ENCODE measurements around the gene COL12A1.

COL12A1 gene

DNA sequence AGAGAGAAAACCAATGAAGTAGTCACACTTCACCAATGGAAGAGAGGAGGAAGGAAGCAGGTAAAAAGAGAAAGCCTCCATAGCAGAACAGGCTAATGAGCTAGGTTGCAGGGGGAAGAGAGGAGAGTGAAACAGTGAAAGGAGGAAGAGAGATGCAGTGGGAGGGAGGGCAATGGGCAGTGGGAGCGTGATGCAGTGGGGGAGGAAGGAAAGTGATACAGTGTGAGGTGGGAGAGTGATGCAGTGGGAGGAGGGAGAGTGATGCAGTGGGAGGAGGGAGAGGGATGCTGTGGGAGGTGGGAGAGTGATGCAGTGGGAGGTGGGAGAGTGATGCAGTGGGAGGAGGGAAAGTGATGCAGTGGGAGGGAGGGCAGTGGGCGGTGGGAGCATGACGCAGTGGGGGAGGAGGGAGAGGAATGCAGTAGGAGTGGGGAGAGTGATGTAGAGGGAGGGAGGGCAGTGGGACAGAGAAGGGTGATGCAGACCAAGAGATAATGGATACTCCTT lies 29.7 kb downstream of the COL12A1 start:
- no peak for DNase-seq

- no peak for DNase-seq
Observed at GRCh38 chr6:75171986-75172385, 33.9 kb downstream of the COL12A1 start.

DNA sequence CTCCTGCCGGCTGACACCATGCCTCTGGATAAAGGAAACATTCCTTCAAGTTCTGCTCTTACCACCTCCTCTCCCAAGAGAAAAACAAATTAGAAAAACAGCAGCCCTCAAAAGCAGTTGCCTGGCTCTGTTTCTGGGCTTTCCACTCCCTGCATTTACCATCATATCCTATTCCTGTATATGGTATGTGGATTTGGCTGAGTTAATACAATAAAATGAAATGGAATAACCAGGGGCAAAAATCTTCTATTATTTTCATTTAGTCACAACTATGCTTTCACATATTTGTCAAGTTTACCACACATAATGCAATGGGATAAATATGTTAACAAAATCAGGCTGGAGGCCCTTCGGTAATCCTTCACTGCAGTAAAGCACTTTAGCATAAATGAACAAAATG lies 34.3 kb downstream of the COL12A1 start:
- no peak for DNase-seq

- DNase-seq = no peak
Observed at GRCh38 chr6:75170691-75171560, 34.9 kb downstream of the COL12A1 start.

DNA sequence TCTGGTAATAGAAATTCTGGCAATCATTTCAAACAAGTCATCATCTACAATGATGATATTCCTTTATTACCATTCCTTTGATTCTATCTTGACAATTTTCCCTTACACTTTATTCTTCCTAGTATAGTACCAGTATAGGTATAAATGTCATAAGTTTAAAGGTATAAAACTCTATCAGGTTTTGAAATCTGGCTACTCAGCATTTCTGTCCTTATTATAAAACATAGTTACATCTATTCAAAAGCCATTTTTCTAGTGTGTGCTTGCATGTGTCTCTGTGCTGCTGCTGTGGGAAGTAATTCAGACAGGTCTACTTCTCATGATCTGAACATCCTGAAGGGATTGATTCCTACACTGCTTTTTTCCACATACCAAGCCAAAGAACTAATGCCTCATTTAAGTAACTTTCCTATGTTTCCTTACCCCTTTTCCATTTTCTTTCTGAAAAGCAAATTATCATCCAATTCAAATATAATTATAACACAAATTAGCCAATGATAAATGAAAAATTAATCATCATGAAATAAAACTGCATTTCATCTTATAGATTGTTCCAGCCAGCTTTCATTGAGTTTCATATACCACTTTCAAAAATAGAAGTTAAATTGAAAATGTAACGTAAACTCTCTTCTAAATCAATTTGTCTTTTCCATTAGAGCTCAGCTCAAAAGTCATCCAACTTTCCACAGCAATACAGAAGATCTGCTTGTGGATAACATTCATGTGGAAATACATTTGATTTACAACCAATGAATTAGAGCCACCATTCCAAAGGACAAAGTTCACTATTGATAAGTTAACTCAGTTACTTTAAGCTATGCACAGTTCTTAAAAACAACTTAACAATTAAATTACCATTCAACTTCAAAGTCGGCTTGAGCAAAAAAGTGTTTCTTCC lies 35.9 kb downstream of the COL12A1 start:
- DNase-seq = no peak

- DNase-seq = no peak
Observed at GRCh38 chr6:75167851-75168250, 38.0 kb downstream of the COL12A1 start.

- no peak for DNase-seq
Observed at GRCh38 chr6:75167325-75167724, 38.5 kb downstream of the COL12A1 start.

- DNase-seq = no peak
Observed at GRCh38 chr6:75166773-75167172, 39.1 kb downstream of the COL12A1 start.

DNA sequence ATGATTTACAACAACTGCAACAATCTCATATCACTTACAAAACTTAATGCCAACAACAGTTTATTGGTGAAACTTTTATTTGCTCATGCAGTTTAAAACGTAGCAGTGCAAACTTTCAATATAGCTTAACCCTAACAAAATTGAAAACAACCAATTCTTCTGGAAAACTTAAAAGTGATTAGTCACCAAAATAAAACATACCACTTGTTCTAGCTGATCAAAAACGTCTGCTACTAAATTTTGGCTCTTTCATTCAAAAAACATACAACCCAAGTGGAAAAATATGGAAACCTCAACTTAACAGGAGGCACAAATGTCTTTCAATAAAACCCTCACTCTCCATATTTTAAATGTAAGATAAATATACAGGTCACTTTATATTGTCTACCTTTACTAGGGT lies 39.6 kb downstream of the COL12A1 start:
- no peak for DNase-seq

DNA sequence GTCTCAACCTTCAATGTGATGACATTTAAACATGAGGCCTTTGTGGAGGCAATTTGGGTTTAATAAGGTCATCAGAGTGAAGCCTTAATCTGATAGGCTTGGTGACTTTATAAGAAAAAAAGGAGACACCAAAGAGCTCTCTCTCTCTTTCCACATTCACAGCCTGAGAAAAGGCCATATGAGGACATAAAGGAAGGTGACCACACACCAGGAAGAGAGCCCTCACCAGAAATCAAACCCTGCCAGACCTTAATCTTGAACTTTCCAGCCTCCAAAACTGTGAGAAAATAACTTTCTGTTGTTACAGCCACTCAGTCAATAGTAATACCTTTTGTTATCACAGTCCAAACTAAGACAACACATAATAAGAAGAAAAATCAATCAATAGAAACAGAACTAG lies 47.7 kb downstream of the COL12A1 start:
- no peak for DNase-seq

GRCh38 chr6:75157336-75157735 lies 48.5 kb downstream of the COL12A1 start:
- DNase-seq = no peak

GRCh38 chr6:75156186-75156878 lies 49.5 kb downstream of the COL12A1 start:
- no peak for DNase-seq

GRCh38 chr6:75155631-75156030 lies 50.2 kb downstream of the COL12A1 start:
- no peak for DNase-seq

- DNase-seq = no peak
Observed at GRCh38 chr6:75154973-75155372, 50.9 kb downstream of the COL12A1 start.

DNA sequence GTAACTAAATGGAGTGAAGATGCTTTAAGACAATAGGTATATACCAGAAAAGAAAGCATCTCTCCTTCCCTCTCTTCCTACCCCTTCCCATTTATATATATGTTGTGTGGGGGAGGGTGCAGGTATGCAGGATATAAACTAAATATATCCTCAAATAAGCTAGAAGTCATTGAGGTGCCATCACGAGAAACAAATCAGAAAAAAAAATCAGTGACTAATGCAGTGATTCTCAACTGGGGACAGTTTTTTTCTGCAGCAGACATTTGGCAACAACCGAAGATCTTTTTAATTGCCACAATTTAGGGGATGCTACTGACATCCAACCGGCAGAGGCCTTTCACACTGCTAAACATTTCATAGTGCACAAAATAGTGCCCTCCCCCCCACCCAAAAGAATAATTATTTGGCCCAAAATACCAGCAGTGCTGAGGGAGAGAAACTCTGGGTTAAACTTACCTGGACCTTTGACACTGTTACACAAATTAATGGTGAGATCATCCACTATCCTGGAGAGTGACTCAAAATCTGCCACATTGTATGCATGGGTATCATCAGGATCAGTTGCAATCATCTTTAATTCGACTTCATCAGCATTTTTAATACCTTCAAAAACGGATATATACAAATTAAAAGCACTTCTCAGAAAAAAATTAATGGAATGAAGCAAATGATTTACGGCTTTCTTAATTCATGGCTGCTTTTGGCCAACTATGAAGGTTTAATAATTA lies 55.0 kb downstream of the COL12A1 start:
- no peak for DNase-seq

GRCh38 chr6:75149696-75150095 lies 56.2 kb downstream of the COL12A1 start:
- no peak for DNase-seq

DNA sequence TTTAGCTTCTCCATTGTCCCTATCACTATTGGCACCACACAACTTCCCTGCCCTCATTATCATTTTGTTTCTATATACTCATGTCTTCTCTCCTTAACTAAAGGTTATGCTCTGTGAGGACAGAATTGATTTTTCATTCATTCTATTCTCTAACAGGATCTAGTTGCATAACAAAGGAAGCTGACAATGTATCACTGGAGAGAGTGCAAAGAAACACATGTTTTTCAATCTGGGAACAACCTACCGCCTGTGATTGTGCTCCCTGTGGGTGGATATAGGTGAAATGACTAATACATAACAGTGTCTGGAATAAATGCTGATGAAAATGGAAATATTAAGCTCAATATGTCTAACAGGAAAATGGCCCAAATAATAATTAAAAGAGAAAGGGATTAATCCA lies 56.6 kb downstream of the COL12A1 start:
- no peak for DNase-seq

- DNase-seq = no peak
Observed at GRCh38 chr6:75147512-75147911, 58.3 kb downstream of the COL12A1 start.

DNA sequence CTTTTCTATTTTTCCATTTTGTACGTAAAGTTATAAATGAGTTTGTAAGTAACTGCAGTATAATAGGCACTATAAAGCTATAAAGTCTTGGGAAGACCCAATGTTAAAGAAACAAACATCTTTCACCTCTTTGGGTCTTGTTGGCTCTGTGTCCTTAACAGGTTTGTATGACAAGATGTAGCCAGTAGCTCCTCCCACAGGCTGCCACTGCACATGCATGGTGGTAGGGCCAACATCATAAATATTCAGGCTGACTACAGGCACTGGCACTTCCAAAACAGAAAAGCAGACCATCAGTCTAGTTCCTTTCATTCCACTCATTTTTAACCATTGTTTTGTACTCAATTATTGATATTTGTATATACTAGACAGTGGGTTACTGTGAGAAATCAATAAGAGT lies 59.9 kb downstream of the COL12A1 start:
- DNase-seq = no peak

DNA sequence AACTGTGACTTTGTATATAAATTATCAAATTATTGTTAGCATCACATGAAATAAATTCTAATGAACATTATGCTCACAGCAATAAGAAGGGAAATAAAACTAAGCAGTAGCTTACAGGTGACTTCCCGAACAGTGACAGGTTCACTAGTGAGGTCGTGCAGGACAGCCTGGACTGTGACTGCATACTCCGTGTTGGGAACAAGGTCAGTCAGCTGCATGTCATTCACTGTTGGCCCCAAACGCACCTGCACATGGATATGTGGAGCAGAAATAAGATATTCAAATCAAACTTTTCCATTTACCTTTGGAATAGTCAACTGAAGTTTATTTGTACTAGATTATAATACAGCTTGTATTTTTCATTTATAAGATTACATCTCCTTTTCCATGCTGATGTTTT lies 60.6 kb downstream of the COL12A1 start:
- no peak for DNase-seq

GRCh38 chr6:75144386-75144785 lies 61.5 kb downstream of the COL12A1 start:
- no peak for DNase-seq

DNA sequence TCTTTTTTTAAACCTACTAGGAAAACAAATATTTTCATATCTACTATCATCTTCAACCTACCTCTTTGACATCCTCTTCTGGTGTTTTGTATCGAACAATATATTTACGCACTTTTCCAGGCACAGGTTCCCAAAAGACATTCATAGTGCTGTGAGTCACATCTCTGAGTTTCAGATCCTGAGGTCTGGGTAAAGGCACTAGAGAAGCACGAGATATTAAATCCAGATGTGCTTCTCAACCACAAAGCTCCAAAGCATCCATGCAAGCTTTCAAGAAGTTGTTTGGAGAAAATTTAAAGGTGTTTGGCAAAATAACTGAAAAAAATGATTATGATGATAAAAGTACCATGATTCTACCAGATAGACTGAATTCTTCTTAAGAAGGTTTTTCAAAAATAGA lies 62.7 kb downstream of the COL12A1 start:
- no peak for DNase-seq

All from AML-193 (cell line).